ENCODE results near the gene ANKRD34C. TPM values are rescaled to one million over a fixed set of nuclear protein-coding genes. Genes with fewer than 3 reads are reported as not detected.

The ANKRD34C gene
- polyA plus RNA-seq, 1 donor from 2014 or later, result not detected

- Histone ChIP-seq H3K79me2 (replicated peaks; ENCODE audit: insufficient read depth, low read length) (no peaks in the 10 kb centered on the region), H3K9me2 (ENCODE audit: insufficient read depth, low read length) (no peaks in the 10 kb centered on the region), H3K27me3 (ENCODE audit: insufficient read depth, low read depth, low read length) (peaks cover 34% of the 10 kb centered on the region), H3K9me3 (ENCODE audit: low read length) (no peaks in the 10 kb centered on the region), H3K36me3 (ENCODE audit: insufficient read depth, low read length) (no peaks in the 10 kb centered on the region), H3K4me2 (ENCODE audit: low read length) (no peak overlapping the region), H3K27ac (ENCODE audit: low read length) (no peak overlapping the region), H3K9ac (ENCODE audit: low read length) (no peak overlapping the region), H4K20me1 (ENCODE audit: insufficient read depth) (no peaks in the 10 kb centered on the region), H3K4me3 (ENCODE audit: low read length) (no peak overlapping the region), H3F3A (ENCODE audit: insufficient read depth, low read length, poor library complexity, severe bottlenecking) (no peaks in the 10 kb centered on the region), H2AFZ (ENCODE audit: low read depth, low read length) (no peak overlapping the region)
- TF ChIP-seq RAD21 (conservative IDR thresholded peaks at IDR 0.05), result no peak
- TF ChIP-seq EZH2 (IDR thresholded peaks at IDR 0.05; ENCODE audit: borderline replicate concordance, insufficient read depth, low read length, poor library complexity, severe bottlenecking), result no peak
- no peak for TF ChIP-seq SMC3 (conservative IDR thresholded peaks at IDR 0.05; ENCODE audit: poor library complexity)
- no peak for TF ChIP-seq REST (IDR thresholded peaks at IDR 0.05; ENCODE audit: borderline replicate concordance)
- TF ChIP-seq POLR2AphosphoS5 (IDR thresholded peaks at IDR 0.05), result no peak
- no peak for TF ChIP-seq EP300 (conservative IDR thresholded peaks at IDR 0.05; ENCODE audit: poor library complexity, severe bottlenecking)
- TF ChIP-seq CTCF (IDR thresholded peaks at IDR 0.05; ENCODE audit: poor library complexity, severe bottlenecking), result no peak
- TF ChIP-seq TAF1 (IDR thresholded peaks at IDR 0.05; ENCODE audit: low read depth), result no peak
- no peak for TF ChIP-seq MXI1 (conservative IDR thresholded peaks at IDR 0.05; ENCODE audit: poor library complexity, severe bottlenecking)
Measured at GRCh38 chr15:79290642-79291275, 8.2 kb downstream of the ANKRD34C start.

GRCh38 chr15:79292011-79292410 lies 9.5 kb downstream of the ANKRD34C start:
- H3K36me3 ChIP-seq (ENCODE audit: insufficient read depth, low read length), result no peaks in the 10 kb centered on the region
- TF ChIP-seq SMC3 (conservative IDR thresholded peaks at IDR 0.05; ENCODE audit: poor library complexity) (no peak), CTCF (IDR thresholded peaks at IDR 0.05; ENCODE audit: poor library complexity, severe bottlenecking) (no peak), RAD21 (conservative IDR thresholded peaks at IDR 0.05) (no peak), EZH2 (IDR thresholded peaks at IDR 0.05; ENCODE audit: borderline replicate concordance, insufficient read depth, low read length, poor library complexity, severe bottlenecking) (no peak), REST (IDR thresholded peaks at IDR 0.05; ENCODE audit: borderline replicate concordance) (no peak), POLR2AphosphoS5 (IDR thresholded peaks at IDR 0.05) (no peak), MXI1 (conservative IDR thresholded peaks at IDR 0.05; ENCODE audit: poor library complexity, severe bottlenecking) (no peak), TAF1 (IDR thresholded peaks at IDR 0.05; ENCODE audit: low read depth) (no peak), EP300 (conservative IDR thresholded peaks at IDR 0.05; ENCODE audit: poor library complexity, severe bottlenecking) (no peak)
- H3K4me3 ChIP-seq (ENCODE audit: low read length), result no peak overlapping the region
- H3K27me3 ChIP-seq (ENCODE audit: insufficient read depth, low read depth, low read length), result peaks cover 22% of the 10 kb centered on the region
- H3K27ac ChIP-seq (ENCODE audit: low read length), result no peak overlapping the region
- no peaks in the 10 kb centered on the region for H3K9me3 ChIP-seq (ENCODE audit: low read length)
- H3F3A ChIP-seq (ENCODE audit: insufficient read depth, low read length, poor library complexity, severe bottlenecking), result no peaks in the 10 kb centered on the region
- no peak overlapping the region for H2AFZ ChIP-seq (ENCODE audit: low read depth, low read length)
- no peaks in the 10 kb centered on the region for H4K20me1 ChIP-seq (ENCODE audit: insufficient read depth)
- no peaks in the 10 kb centered on the region for H3K79me2 ChIP-seq (replicated peaks; ENCODE audit: insufficient read depth, low read length)
- H3K9ac ChIP-seq (ENCODE audit: low read length), result no peak overlapping the region
- H3K9me2 ChIP-seq (ENCODE audit: insufficient read depth, low read length), result no peaks in the 10 kb centered on the region
- H3K4me2 ChIP-seq (ENCODE audit: low read length), result no peak overlapping the region

Data from neural cell (in vitro differentiated cells).